HepG2 (cell line): ENCODE measurements around the gene PHTF1. TPM values are rescaled to one million over a fixed set of nuclear protein-coding genes. Genes with fewer than 3 reads are reported as not detected.

Experiments used
- ATAC-seq: fragments of 200-7000 bp; cut with Tn5 transposase; 3 replicates; pipeline ENCODE4 v1.9.1; 2020; ENCODE audit warnings: mild to moderate bottlenecking, moderate library complexity
- BruUV-seq: library from RNA; stranded (reverse); fragments of 400-500 nt; replicated peaks from 2 replicates; lab custom pipeline; 2021; lab: Mats Ljungman, UMichigan
- CTCF ChIA-PET: fragments of 300-600 bp; formaldehyde crosslinking; extraction: SDS; loops from one replicate; lab custom pipeline; 2021; ENCODE audit warnings: low total read pairs, inconsistent platforms, low intra/inter-chr PET ratio; lab: Yijun Ruan, JAX
- POLR2A ChIA-PET: fragments of 350-600 bp; sonication (Branson Sonifier 250); formaldehyde crosslinking; loops from one replicate; lab custom pipeline; 2020; ENCODE audit warnings: antibody characterized with exemption, inconsistent platforms; lab: Yijun Ruan, JAX
- DNase-seq: peaks from one replicate; pipeline ENCODE4 v3.0.0-alpha.2; 2015; ENCODE audit warnings: low spot score
- FAIRE-seq: peaks from 3 replicates; lab custom pipeline; 2011; peaks lifted over from hg19 to GRCh38; lab: Jason Lieb, UNC
- H2AFZ ChIP-seq: one replicate; pipeline ENCODE4 v1.6.1; 2011; ENCODE audit warnings: low read length, inconsistent platforms
- H3K27ac ChIP-seq: fragments of 300-600 bp; 3 replicates; pipeline ENCODE4 v1.8.0; 2011; ENCODE audit warnings: mixed run types, mild to moderate bottlenecking, mixed read lengths, low read length, inconsistent platforms; ENCODE audit not compliant: insufficient read depth; ENCODE audit errors: extremely low read length
- H3K27me3 ChIP-seq, 2 experiments: fragments of 200-600 bp in 1 of 2; 2 replicates in 1 of 2; 3 replicates in 1 of 2; pipeline versions ENCODE4 v1.6.0 to v1.8.0; 2011; ENCODE audit warnings: low read length in 2 of 2, mild to moderate bottlenecking in 2 of 2, moderate library complexity in 2 of 2, inconsistent platforms in 1 of 2; ENCODE audit not compliant: insufficient read depth in 2 of 2, control insufficient read depth in 1 of 2
- H3K36me3 ChIP-seq, 2 experiments: fragments of 200-600 bp in 1 of 2; replicated peaks in 1 of 2; 2 replicates in 1 of 2; 3 replicates in 1 of 2; pipeline versions ENCODE4 v1.5.1 to v1.8.0; 2011; ENCODE audit warnings: low read length in 2 of 2, inconsistent platforms in 1 of 2; ENCODE audit not compliant: insufficient read depth in 2 of 2, control insufficient read depth in 1 of 2
- H3K4me1 ChIP-seq: 2 replicates; pipeline ENCODE4 v1.5.1; 2012; ENCODE audit warnings: low read length, inconsistent platforms; ENCODE audit not compliant: insufficient read depth
- H3K4me2 ChIP-seq: 2 replicates; pipeline ENCODE4 v1.6.0; 2011; ENCODE audit warnings: low read depth, low read length, inconsistent platforms
- H3K4me3 ChIP-seq, 3 experiments: fragments of 200-600 bp in 1 of 3; sonication (generic), shearing (Covaris generic) in 1 of 3; replicated peaks in 1 of 3; 2 replicates each; pipeline ENCODE4 v1.5.1; 2011 to 2016; ENCODE audit warnings: low read length in 3 of 3, inconsistent platforms in 2 of 3, low read depth in 2 of 3, mild to moderate bottlenecking in 2 of 3, control low read depth in 1 of 3, mixed read lengths in 1 of 3; ENCODE audit not compliant: insufficient read depth in 1 of 3
- H3K79me2 ChIP-seq: one replicate; pipeline ENCODE4 v1.6.1; 2011; ENCODE audit warnings: low read length, inconsistent platforms; ENCODE audit not compliant: insufficient read depth
- H3K9ac ChIP-seq: 2 replicates; pipeline ENCODE4 v1.6.0; 2011; ENCODE audit warnings: mild to moderate bottlenecking, low read depth, low read length, inconsistent platforms; ENCODE audit not compliant: insufficient read depth
- H3K9me3 ChIP-seq: 2 replicates; pipeline ENCODE4 v1.5.1; 2012; ENCODE audit warnings: mild to moderate bottlenecking, low read length
- H4K20me1 ChIP-seq: 2 replicates; pipeline ENCODE4 v1.6.0; 2011; ENCODE audit warnings: inconsistent platforms, mild to moderate bottlenecking, low read length, moderate library complexity; ENCODE audit not compliant: insufficient read depth
- ATF3 ChIP-seq: sonication (generic); formaldehyde crosslinking; IDR thresholded peaks from 2 replicates; pipeline ENCODE4 v1.4.0; 2020; ENCODE audit warnings: missing genetic modification reagents
- CEBPB ChIP-seq: IDR thresholded peaks from 2 replicates; pipeline ENCODE4 v1.6.1; 2011; ENCODE audit warnings: low read depth, low read length, improper control_type of control experiment, borderline replicate concordance
- CEBPG ChIP-seq: IDR thresholded peaks from 2 replicates; pipeline ENCODE4 v1.6.1; 2016
- GPN1 ChIP-seq: sonication (generic); formaldehyde crosslinking; IDR thresholded peaks from 2 replicates; pipeline ENCODE4 v1.5.1; 2020; ENCODE audit warnings: missing genetic modification reagents, borderline replicate concordance
- PAF1 ChIP-seq: IDR thresholded peaks from 2 replicates; pipeline ENCODE4 v1.6.1; 2016; ENCODE audit warnings: missing genetic modification reagents, missing compliant biosample characterization
- RBM22 ChIP-seq: fragments of 200-400 bp; formaldehyde crosslinking; optimal IDR thresholded peaks from 2 replicates; pipeline ENCODE3; 2017; ENCODE audit warnings: mild to moderate bottlenecking, low read length, moderate library complexity
- SRF ChIP-seq: IDR thresholded peaks from 2 replicates; pipeline ENCODE4 v1.6.1; 2011; ENCODE audit warnings: mild to moderate bottlenecking, low read depth, low read length, moderate library complexity
- TEAD3 ChIP-seq: optimal IDR thresholded peaks from 2 replicates; pipeline ENCODE3; 2016; ENCODE audit warnings: borderline replicate concordance
- TFDP1 ChIP-seq: IDR thresholded peaks from 2 replicates; pipeline ENCODE4 v1.6.1; 2016; ENCODE audit warnings: missing compliant biosample characterization, missing genetic modification reagents, borderline replicate concordance
- TP53 ChIP-seq: sonication (generic); formaldehyde crosslinking; conservative IDR thresholded peaks from 2 replicates; pipeline ENCODE4 v1.4.0; 2020; ENCODE audit warnings: missing genetic modification reagents
- ZBTB1 ChIP-seq: sonication (generic); formaldehyde crosslinking; IDR thresholded peaks from 2 replicates; pipeline ENCODE4 v1.4.0; 2020; ENCODE audit warnings: missing genetic modification reagents, borderline replicate concordance
- ZNF580 ChIP-seq: IDR thresholded peaks from 2 replicates; pipeline ENCODE4 v1.6.1; 2016; ENCODE audit warnings: low read depth, borderline replicate concordance
- ZNF589 ChIP-seq: sonication (generic); formaldehyde crosslinking; conservative IDR thresholded peaks from 2 replicates; pipeline ENCODE4 v1.8.0; 2022; ENCODE audit warnings: mild to moderate bottlenecking, moderate library complexity, missing genetic modification reagents
- ZSCAN25 ChIP-seq: sonication (generic); formaldehyde crosslinking; IDR thresholded peaks from 2 replicates; pipeline ENCODE4 v1.8.0; 2022; ENCODE audit warnings: mild to moderate bottlenecking, missing genetic modification reagents
- ZXDC ChIP-seq: sonication (generic); formaldehyde crosslinking; IDR thresholded peaks from 2 replicates; pipeline ENCODE4 v1.5.0; 2020; ENCODE audit warnings: mild to moderate bottlenecking, missing genetic modification reagents
- WGBS: methylation state at CpG from one replicate; pipeline ENCODE4 v1.1.6; 2017; ENCODE audit warnings: low lambda C conversion rate; 5-methylcytosine and 5-hydroxymethylcytosine counted together
- in situ Hi-C: cut with HindIII; loops from 2 replicates; pipeline ENCODE4 v1.10.0; 2017; ENCODE audit warnings: low pct_unique_long_range_greater_than_20kb; ENCODE audit not compliant: extremely low pct_ligation_motif_present
- intact Hi-C: fragments of 100-400 bp; cut with micrococcal nuclease; formaldehyde crosslinking; loops from one replicate; pipeline ENCODE4 v1.10.0; 2022; ENCODE audit not compliant: unreplicated experiment
- polyA plus RNA-seq, 8 experiments: library from polyadenylated mRNA; depleted of rRNA in 3 of 8; stranded (reverse) in 7 of 8; unstranded in 1 of 8; fragments of >200 nt; fragmentation: Illumina TruSeq in 4 of 8; extraction: Trizol in 4 of 8; gene quantifications; 2 replicates each; pipeline versions ENCODE4 v1.2.1 to v1.2.3, GENCODE V29; 2011 to 2016; ENCODE audit warnings: low read depth in 4 of 8, missing spikeins in 1 of 8, mixed read lengths in 1 of 8; ENCODE audit not compliant: insufficient read depth in 1 of 8
- total RNA-seq, 5 experiments: library from RNA; depleted of rRNA; stranded (reverse); fragments of >200 nt; fragmentation: Illumina TruSeq; extraction: Trizol; gene quantifications; 2 replicates each; pipeline ENCODE4 v1.2.3, GENCODE V29; 2016; ENCODE audit warnings: low read depth in 1 of 5

PHTF1 gene
- total and polyA plus RNA-seq, 2 of the 13 experiments (the other 11 are each of a cell fraction or from before 2014, with no cell fraction given) = 5.0 to 19.7 TPM

GRCh38 chr1:113788802-113789201 lies 29.5 kb upstream of the PHTF1 start:
- Histone ChIP-seq H3K9ac (no peak overlapping the region), H3K4me2 (no peak overlapping the region), H3K27me3 (no peaks in the 10 kb centered on the region), H3K4me3 (no peak overlapping the region), H3K36me3 (peaks cover under 1 to 9% of the 10 kb centered on the region in 2 experiments; a peak in 2 of 5 replicates), H2AFZ (no peak overlapping the region), H3K4me1 (peaks cover 35% of the 10 kb centered on the region), H3K27ac (no peak overlapping the region), H3K79me2 (peaks cover 40% of the 10 kb centered on the region), H3K9me3 (no peaks in the 10 kb centered on the region), H4K20me1 (peaks cover 4% of the 10 kb centered on the region)
- POLR2A ChIA-PET = interaction anchor here (0.5 kb wide), 1 partner anchor 29 kb away, joined by 3 read pairs; no protein-coding TSS in a partner anchor
- CTCF ChIA-PET = no interaction called here
- in situ Hi-C loops = no loop called here
- DNase-seq = no peak
- ATAC-seq = no peak
- FAIRE-seq = no peak
- WGBS = 61% methylated on average over 3 of the region's 3 CpGs
- no peak for TF ChIP-seq TP53 (CRISPR knock-in tag)
- TF ChIP-seq CEBPG (CRISPR knock-in tag) = peak; percentile 31; the same call in 1 of the 2 replicates
- peak; percentile 84 for TF ChIP-seq CEBPB
- TF ChIP-seq, all 625 proteins: peak for 2
- intact Hi-C loops = no loop called here
- no TSS peak for BruUV-seq

GRCh38 chr1:113787663-113788062 lies 28.4 kb upstream of the PHTF1 start:
- no TSS peak for BruUV-seq
- H3K4me3 ChIP-seq = no peak overlapping the region
- POLR2A ChIA-PET = no interaction called here
- no peaks in the 10 kb centered on the region for H3K9me3 ChIP-seq
- no peak overlapping the region for H3K4me2 ChIP-seq
- 0 out of 5 replicates have a peak, but pooled peaks cover 0 to 4% of the 10 kb centered on the region in 2 experiments for H3K36me3 ChIP-seq
- WGBS = over 99% methylated on average over 3 of the region's 3 CpGs
- intact Hi-C loops (no loop called here), in situ Hi-C loops (no loop called here)
- FAIRE-seq (no peak), DNase-seq (no peak), ATAC-seq (no peak)
- H4K20me1 ChIP-seq = peaks cover 4% of the 10 kb centered on the region; the same call in 1 of the 2 replicates
- no peak overlapping the region for H3K9ac ChIP-seq
- H3K79me2 ChIP-seq = peaks cover 46% of the 10 kb centered on the region
- H3K4me1 ChIP-seq = peaks cover 35% of the 10 kb centered on the region
- no peak overlapping the region for H2AFZ ChIP-seq
- no peak overlapping the region for H3K27ac ChIP-seq
- CTCF ChIA-PET = no interaction called here
- no peaks in the 10 kb centered on the region for H3K27me3 ChIP-seq
- TF ChIP-seq ATF3 (CRISPR knock-in tag) (no peak), ZBTB1 (CRISPR knock-in tag) (no peak), ZNF589 (CRISPR knock-in tag) (no peak), GPN1 (no peak), TEAD3 (no peak), RBM22 (no peak), SRF (no peak), ZNF580 (CRISPR knock-in tag) (no peak), ZXDC (CRISPR knock-in tag) (no peak), ZSCAN25 (no peak), PAF1 (CRISPR knock-in tag) (no peak), TFDP1 (no peak)
